H1 (cell line): ENCODE results near the gene EGLN2. TPM values are rescaled to one million over a fixed set of nuclear protein-coding genes. Genes with fewer than 3 reads are reported as not detected.
"Not testable (repeated sequence)": the region's sequence is repeated elsewhere in the genome, so short reads cannot be mapped to it uniquely, and the experiment has no call there.

Source experiments
- CTCF ChIA-PET: fragments of 300-600 bp; sonication (Branson Sonifier 250); formaldehyde crosslinking; loops from one replicate; lab custom pipeline; 2021; ENCODE audit not compliant: partially characterized antibody; lab: Charles Lee
- POLR2A ChIA-PET: fragments of 300-600 bp; sonication (Branson Sonifier 250); formaldehyde crosslinking; loops from one replicate; lab custom pipeline; 2021; ENCODE audit warnings: inconsistent platforms; ENCODE audit not compliant: partially characterized antibody; lab: Charles Lee
- DNase-seq, 2 experiments: peaks; one replicate each; pipeline versions ENCODE4 v3.0.0 to v3.0.0-alpha.2; 2010 to 2022; ENCODE audit warnings: low spot score in 2 of 2, low read depth in 1 of 2, mixed read lengths in 1 of 2
- FAIRE-seq: peaks from 2 replicates; lab custom pipeline; 2011; peaks lifted over from hg19 to GRCh38; lab: Jason Lieb, UNC
- H2AFZ ChIP-seq: 2 replicates; pipeline ENCODE4 v1.8.1; 2012; ENCODE audit warnings: low read length, inconsistent platforms
- H2AK5ac ChIP-seq: 2 replicates; pipeline ENCODE4 v1.6.1; 2013; ENCODE audit warnings: low read depth, low read length
- H2BK120ac ChIP-seq: replicated peaks from 2 replicates; pipeline ENCODE3; 2013; ENCODE audit warnings: low read depth, low read length, inconsistent platforms
- H2BK12ac ChIP-seq: 2 replicates; pipeline ENCODE4 v1.6.1; 2013; ENCODE audit warnings: low read depth, low read length
- H2BK15ac ChIP-seq: 2 replicates; pipeline ENCODE4 v1.6.1; 2013; ENCODE audit warnings: low read length
- H2BK20ac ChIP-seq: 2 replicates; pipeline ENCODE4 v1.6.1; 2013; ENCODE audit warnings: low read length
- H2BK5ac ChIP-seq: 2 replicates; pipeline ENCODE4 v1.6.1; 2013; ENCODE audit warnings: low read depth, low read length
- H3K14ac ChIP-seq: 2 replicates; pipeline ENCODE4 v1.6.1; 2013; ENCODE audit warnings: inconsistent platforms; ENCODE audit not compliant: insufficient read length
- H3K18ac ChIP-seq: 2 replicates; pipeline ENCODE4 v1.6.1; 2013; ENCODE audit warnings: low read length; ENCODE audit errors: extremely low read depth
- H3K23ac ChIP-seq: 2 replicates; pipeline ENCODE4 v1.6.1; 2013; ENCODE audit warnings: inconsistent platforms; ENCODE audit not compliant: insufficient read length
- H3K23me2 ChIP-seq: 2 replicates; pipeline ENCODE4 v1.6.1; 2013; ENCODE audit warnings: low read depth, low read length
- H3K27ac ChIP-seq: 2 replicates; pipeline ENCODE4 v1.6.1; 2011; ENCODE audit warnings: low read depth, low read length, inconsistent platforms
- H3K27me3 ChIP-seq, 4 experiments: replicated peaks in 1 of 4; 1 replicate in 1 of 4; 2 replicates in 3 of 4; pipeline versions ENCODE4 v1.6.1 to v1.8.1; 2011 to 2013; ENCODE audit warnings: low read length in 3 of 4, mild to moderate bottlenecking in 3 of 4, inconsistent platforms in 2 of 4, mixed read lengths in 2 of 4, moderate library complexity in 1 of 4; ENCODE audit not compliant: control insufficient read depth in 3 of 4, insufficient read depth in 3 of 4; ENCODE audit errors: extremely low read depth in 1 of 4
- H3K36me3 ChIP-seq, 4 experiments: 2 replicates each; pipeline versions ENCODE4 v1.6.1 to v1.8.1; 2011 to 2013; ENCODE audit warnings: mild to moderate bottlenecking in 4 of 4, low read length in 3 of 4, moderate library complexity in 2 of 4, control low read depth in 1 of 4, inconsistent platforms in 1 of 4; ENCODE audit not compliant: insufficient read depth in 4 of 4, control insufficient read depth in 2 of 4
- H3K4ac ChIP-seq: replicated peaks from 2 replicates; pipeline ENCODE3; 2013; ENCODE audit warnings: low read length, low read depth, mixed read lengths, inconsistent platforms; ENCODE audit not compliant: insufficient read length
- H3K4me1 ChIP-seq, 4 experiments: replicated peaks in 1 of 4; 1 replicate in 1 of 4; 2 replicates in 3 of 4; pipeline versions ENCODE4 v1.6.1 to v1.8.1; 2011 to 2013; ENCODE audit warnings: low read length in 3 of 4, inconsistent platforms in 2 of 4, mixed read lengths in 1 of 4; ENCODE audit not compliant: insufficient read depth in 4 of 4, control insufficient read depth in 3 of 4
- H3K4me2 ChIP-seq, 2 experiments: 2 replicates each; pipeline versions ENCODE4 v1.6.1 to v1.8.1; 2011 to 2013; ENCODE audit warnings: low read depth in 2 of 2, low read length in 2 of 2, control low read depth in 1 of 2, inconsistent platforms in 1 of 2, mild to moderate bottlenecking in 1 of 2; ENCODE audit not compliant: insufficient read depth in 1 of 2
- H3K4me3 ChIP-seq, 4 experiments: fragments of 200-600, 300-600 bp in 1 of 4; sonication (generic), shearing (Covaris generic), sonication (Bioruptor Twin) in 1 of 4; 2 replicates each; pipeline versions ENCODE4 v1.5.1 to v1.8.1; 2011 to 2016; ENCODE audit warnings: low read length in 4 of 4, low read depth in 3 of 4, control low read depth in 2 of 4, inconsistent platforms in 2 of 4, mild to moderate bottlenecking in 2 of 4, mixed read lengths in 1 of 4, moderate library complexity in 1 of 4; ENCODE audit not compliant: insufficient read depth in 2 of 4; ENCODE audit errors: extremely low read depth in 1 of 4
- H3K56ac ChIP-seq: replicated peaks from 2 replicates; pipeline ENCODE3; 2013; ENCODE audit warnings: low read depth, mild to moderate bottlenecking, mixed read lengths, low read length, inconsistent platforms; ENCODE audit not compliant: insufficient read length
- H3K79me1 ChIP-seq: 2 replicates; pipeline ENCODE4 v1.6.1; 2013; ENCODE audit warnings: low read depth, low read length, control low read depth
- H3K79me2 ChIP-seq, 2 experiments: 2 replicates each; pipeline versions ENCODE4 v1.6.1 to v1.8.1; 2012 to 2013; ENCODE audit warnings: low read length in 2 of 2, mild to moderate bottlenecking in 2 of 2, inconsistent platforms in 1 of 2; ENCODE audit not compliant: insufficient read depth in 2 of 2, control insufficient read depth in 1 of 2
- H3K9ac ChIP-seq, 4 experiments: replicated peaks in 1 of 4; 1 replicate in 1 of 4; 2 replicates in 3 of 4; pipeline versions ENCODE4 v1.6.1 to v1.8.1; 2011 to 2013; ENCODE audit warnings: low read depth in 3 of 4, low read length in 3 of 4, control low read depth in 2 of 4, mild to moderate bottlenecking in 2 of 4, moderate library complexity in 2 of 4, inconsistent platforms in 1 of 4; ENCODE audit errors: extremely low read depth in 1 of 4
- H3K9me3 ChIP-seq, 2 experiments: 2 replicates each; pipeline versions ENCODE4 v1.6.1 to v1.8.1; 2012 to 2013; ENCODE audit warnings: mild to moderate bottlenecking in 2 of 2, moderate library complexity in 2 of 2, control low read depth in 1 of 2, inconsistent platforms in 1 of 2, low read depth in 1 of 2, low read length in 1 of 2, mixed read lengths in 1 of 2; ENCODE audit not compliant: insufficient read depth in 2 of 2
- H4K20me1 ChIP-seq, 2 experiments: replicated peaks in 1 of 2; 2 replicates each; pipeline versions ENCODE3 to v1.8.1; 2011 to 2013; ENCODE audit warnings: inconsistent platforms in 2 of 2, low read length in 2 of 2, mild to moderate bottlenecking in 1 of 2; ENCODE audit not compliant: insufficient read depth in 2 of 2, control insufficient read depth in 1 of 2
- H4K5ac ChIP-seq: 2 replicates; pipeline ENCODE4 v1.6.1; 2013; ENCODE audit warnings: low read length, low read depth, mixed read lengths, inconsistent platforms; ENCODE audit not compliant: insufficient read length
- H4K8ac ChIP-seq: 2 replicates; pipeline ENCODE4 v1.8.0; 2013; ENCODE audit warnings: mild to moderate bottlenecking, moderate library complexity, low read length, inconsistent platforms; ENCODE audit not compliant: insufficient read depth; ENCODE audit errors: extremely low read depth
- H4K91ac ChIP-seq: replicated peaks from 2 replicates; pipeline ENCODE3; 2013; ENCODE audit warnings: low read length, mixed read lengths, inconsistent platforms; ENCODE audit not compliant: insufficient read length
- WGBS, 2 experiments: shearing (Covaris generic) in 1 of 2; methylation state at CpG; one replicate each; pipeline versions ENCODE4 v1.1.6 to v1.1.7; 2013 to 2015; ENCODE audit warnings: low lambda C conversion rate in 2 of 2, mixed read lengths in 2 of 2, inconsistent platforms in 1 of 2, low coverage in 1 of 2, missing lambda C conversion rate in 1 of 2; ENCODE audit not compliant: insufficient replicate concordance in 2 of 2, insufficient coverage in 1 of 2, insufficient read length in 1 of 2; ENCODE audit errors: extremely low coverage in 1 of 2, missing lambda C conversion rate in 1 of 2; 5-methylcytosine and 5-hydroxymethylcytosine counted together
- polyA plus RNA-seq, 7 experiments: library from polyadenylated mRNA; depleted of rRNA in 3 of 7; stranded (reverse) in 5 of 7; unstranded in 2 of 7; fragments of >200 nt in 5 of 7; fragments of 200-250 nt in 2 of 7; gene quantifications; 1 replicate in 5 of 7; 2 replicates in 1 of 7; 4 replicates in 1 of 7; pipeline versions ENCODE4 v1.2.1 to v1.2.3, GENCODE V29; 2011 to 2013; ENCODE audit warnings: missing spikeins in 2 of 7, mixed read lengths in 2 of 7
- total RNA-seq: library from RNA; stranded (reverse); fragmentation: NEBNext Ultra II Directional; extraction: Animal tissue kit (Norgen Biotek cat#: 25700); gene quantifications from 2 replicates; pipeline ENCODE4 v1.2.1, GENCODE V29; 2021

Gene EGLN2
- total and polyA plus RNA-seq, 2 of the 8 experiments (the other 6 are each of a cell fraction or from before 2014, with no cell fraction given) = 86.9 to 103 TPM

DNA sequence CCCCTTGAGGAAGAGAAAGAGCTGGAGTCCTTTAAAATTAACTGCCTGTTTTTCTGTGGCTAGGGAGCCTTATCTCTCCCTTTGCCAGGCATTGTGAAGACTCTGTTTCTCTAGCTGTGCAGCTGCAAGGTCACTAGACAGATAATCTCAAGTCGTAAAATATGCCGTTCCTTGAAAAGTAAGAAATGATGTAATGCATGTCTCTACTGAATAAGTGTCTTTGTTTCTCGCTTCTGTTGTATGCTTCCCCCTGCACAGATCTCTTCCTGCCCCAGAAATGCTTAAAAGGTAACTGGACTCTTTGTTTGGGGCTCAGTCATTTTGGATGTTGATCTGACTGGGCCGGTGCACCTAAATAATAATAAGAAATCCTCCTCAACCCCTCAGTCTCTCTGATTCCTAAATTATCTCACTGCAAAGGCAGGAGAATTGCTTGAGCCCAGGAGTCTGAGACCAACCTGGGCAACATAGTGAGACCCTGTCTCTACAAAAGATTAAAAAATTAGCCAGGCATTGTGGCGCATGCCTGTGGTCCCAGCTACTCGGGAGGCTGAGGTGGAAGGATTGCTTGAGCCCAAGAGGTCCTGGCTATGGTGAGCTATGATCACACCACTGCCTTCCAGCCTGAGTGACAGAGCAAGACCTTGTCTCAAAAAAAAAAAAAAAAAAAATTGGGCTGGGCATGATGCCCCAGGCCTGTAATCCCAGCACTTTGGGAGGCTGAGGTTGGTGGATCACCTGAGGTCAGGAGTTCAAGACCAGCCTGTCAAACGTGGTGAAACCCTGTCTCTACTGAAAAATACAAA, 34.9 kb downstream of the EGLN2 start:
- not testable (repeated sequence) for H3K14ac ChIP-seq, H3K79me2 ChIP-seq, H3K23ac ChIP-seq, H3K18ac ChIP-seq, H3K4me3 ChIP-seq, H4K91ac ChIP-seq, H3K4me1 ChIP-seq, H3K56ac ChIP-seq, H3K9me3 ChIP-seq, H3K27me3 ChIP-seq, H2AFZ ChIP-seq, H3K23me2 ChIP-seq, DNase-seq, H2BK120ac ChIP-seq, H2BK5ac ChIP-seq, FAIRE-seq, H4K20me1 ChIP-seq, H2BK20ac ChIP-seq, H3K27ac ChIP-seq, H3K36me3 ChIP-seq, H3K4me2 ChIP-seq, H4K8ac ChIP-seq, H3K4ac ChIP-seq, H2BK15ac ChIP-seq, H3K9ac ChIP-seq, H2AK5ac ChIP-seq, H3K79me1 ChIP-seq, H2BK12ac ChIP-seq, H4K5ac ChIP-seq
- ChIA-PET POLR2A (interaction anchor here (1.7 kb wide), 1 partner anchor 27 kb away, joined by 5 read pairs; no protein-coding TSS in a partner anchor), CTCF (interaction anchor here (0.6 to 1.4 kb wide), 2 partner anchors 171 to 458 kb away, joined by 3 to 4 read pairs; no protein-coding TSS in a partner anchor)
- WGBS, 2 experiments = 88% methylated on average over 7 of the region's 7 CpGs; no CpG with 5 or more reads in 1 of the 2 experiments
